Sigmoid colon (tissue), 3 donors: ENCODE measurements around the gene KRTAP25-1.

ENCODE experiments used
- POLR2A ChIP-seq, 2 donors: fragments of 450-650 bp; IDR thresholded peaks; one replicate each; pipeline ENCODE4 v1.6.1; 2016; ENCODE audit warnings: antibody characterized with exemption in 2 of 2, mild to moderate bottlenecking in 2 of 2, moderate library complexity in 2 of 2
- TF ChIP-seq, protein P1 (sequence below), 4 experiments: fragments of 450-650 bp in 3 of 4; fragments of 200-600 bp in 1 of 4; IDR thresholded peaks; one replicate each; pipeline ENCODE4 v1.5.1; 2016 to 2019; ENCODE audit warnings: antibody characterized with exemption in 4 of 4, mild to moderate bottlenecking in 3 of 4, moderate library complexity in 2 of 4

GRCh38 chr21:30269803-30270530, 19.3 kb downstream of the KRTAP25-1 start:
- TF ChIP-seq, protein P1, sequence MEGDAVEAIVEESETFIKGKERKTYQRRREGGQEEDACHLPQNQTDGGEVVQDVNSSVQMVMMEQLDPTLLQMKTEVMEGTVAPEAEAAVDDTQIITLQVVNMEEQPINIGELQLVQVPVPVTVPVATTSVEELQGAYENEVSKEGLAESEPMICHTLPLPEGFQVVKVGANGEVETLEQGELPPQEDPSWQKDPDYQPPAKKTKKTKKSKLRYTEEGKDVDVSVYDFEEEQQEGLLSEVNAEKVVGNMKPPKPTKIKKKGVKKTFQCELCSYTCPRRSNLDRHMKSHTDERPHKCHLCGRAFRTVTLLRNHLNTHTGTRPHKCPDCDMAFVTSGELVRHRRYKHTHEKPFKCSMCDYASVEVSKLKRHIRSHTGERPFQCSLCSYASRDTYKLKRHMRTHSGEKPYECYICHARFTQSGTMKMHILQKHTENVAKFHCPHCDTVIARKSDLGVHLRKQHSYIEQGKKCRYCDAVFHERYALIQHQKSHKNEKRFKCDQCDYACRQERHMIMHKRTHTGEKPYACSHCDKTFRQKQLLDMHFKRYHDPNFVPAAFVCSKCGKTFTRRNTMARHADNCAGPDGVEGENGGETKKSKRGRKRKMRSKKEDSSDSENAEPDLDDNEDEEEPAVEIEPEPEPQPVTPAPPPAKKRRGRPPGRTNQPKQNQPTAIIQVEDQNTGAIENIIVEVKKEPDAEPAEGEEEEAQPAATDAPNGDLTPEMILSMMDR (IDR thresholded peaks at IDR 0.05): no peak
- no peak for TF ChIP-seq POLR2A (IDR thresholded peaks at IDR 0.05)
